Ishikawa (cell line): ENCODE data around the gene TBL1X.

Experiments
- CEBPB ChIP-seq: IDR thresholded peaks from 2 replicates; pipeline ENCODE4 v1.6.1; 2012
- CREB1 ChIP-seq: IDR thresholded peaks from 2 replicates; pipeline ENCODE4 v1.6.1; 2012; ENCODE audit warnings: low read depth
- EGR1 ChIP-seq: IDR thresholded peaks from 2 replicates; pipeline ENCODE4 v1.6.1; 2012
- EP300 ChIP-seq: IDR thresholded peaks from 2 replicates; pipeline ENCODE4 v1.6.1; 2012; ENCODE audit warnings: borderline replicate concordance
- FOXM1 ChIP-seq: IDR thresholded peaks from 2 replicates; pipeline ENCODE4 v1.6.1; 2012; ENCODE audit warnings: low read depth, borderline replicate concordance
- MAX ChIP-seq: IDR thresholded peaks from 2 replicates; pipeline ENCODE4 v1.6.1; 2012
- NFIC ChIP-seq: IDR thresholded peaks from 2 replicates; pipeline ENCODE4 v1.6.1; 2012
- RAD21 ChIP-seq: IDR thresholded peaks from 2 replicates; pipeline ENCODE4 v1.6.1; 2012; ENCODE audit warnings: low read depth
- REST ChIP-seq: IDR thresholded peaks from 2 replicates; pipeline ENCODE4 v1.6.1; 2012; ENCODE audit warnings: low read depth, mild to moderate bottlenecking
- TAF1 ChIP-seq: IDR thresholded peaks from 2 replicates; pipeline ENCODE4 v1.6.1; 2012; ENCODE audit warnings: low read depth, mild to moderate bottlenecking
- TCF12 ChIP-seq: IDR thresholded peaks from 2 replicates; pipeline ENCODE4 v1.6.1; 2012; ENCODE audit warnings: low read depth
- TEAD4 ChIP-seq: IDR thresholded peaks from 2 replicates; pipeline ENCODE4 v1.6.1; 2012
- YY1 ChIP-seq: IDR thresholded peaks from 2 replicates; pipeline ENCODE4 v1.6.1; 2012; ENCODE audit warnings: low read depth
- ZBTB7A ChIP-seq: IDR thresholded peaks from 2 replicates; pipeline ENCODE4 v1.6.1; 2012; ENCODE audit warnings: low read depth
- TF ChIP-seq, protein P1 (sequence below): IDR thresholded peaks from 2 replicates; pipeline ENCODE4 v1.6.1; 2012

TBL1X gene

DNA sequence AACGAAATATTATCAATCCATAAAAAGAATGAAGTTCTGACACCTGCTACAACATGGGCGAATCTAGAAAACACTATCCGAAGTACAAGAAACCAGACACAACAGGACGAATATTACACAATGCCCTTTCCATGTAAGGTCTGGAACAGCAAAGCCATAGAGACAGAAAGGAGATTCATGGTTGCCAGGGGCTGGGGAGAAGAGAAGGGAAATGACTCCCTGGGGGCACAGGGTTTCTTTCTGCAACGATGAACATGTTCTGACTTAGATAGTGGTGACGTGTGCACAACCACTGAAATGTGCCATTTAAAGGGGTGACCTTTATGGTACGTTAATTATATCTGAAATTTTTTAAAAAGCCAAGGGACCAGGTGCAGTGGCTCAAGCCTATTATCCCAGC lies 272.5 kb downstream of the TBL1X start:
- TF ChIP-seq NFIC (no peak), FOXM1 (no peak), EGR1 (no peak), MAX (no peak), EP300 (no peak), TCF12 (no peak), REST (no peak), YY1 (no peak), ZBTB7A (no peak), CREB1 (no peak), TEAD4 (no peak), CEBPB (no peak), TAF1 (no peak), RAD21 (no peak)
- TF ChIP-seq, protein P1, sequence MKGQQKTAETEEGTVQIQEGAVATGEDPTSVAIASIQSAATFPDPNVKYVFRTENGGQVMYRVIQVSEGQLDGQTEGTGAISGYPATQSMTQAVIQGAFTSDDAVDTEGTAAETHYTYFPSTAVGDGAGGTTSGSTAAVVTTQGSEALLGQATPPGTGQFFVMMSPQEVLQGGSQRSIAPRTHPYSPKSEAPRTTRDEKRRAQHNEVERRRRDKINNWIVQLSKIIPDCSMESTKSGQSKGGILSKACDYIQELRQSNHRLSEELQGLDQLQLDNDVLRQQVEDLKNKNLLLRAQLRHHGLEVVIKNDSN = no peak

GRCh38 chrX:9738151-9738550 lies 273.3 kb downstream of the TBL1X start:
- TF ChIP-seq RAD21 (no peak), TCF12 (no peak)

GRCh38 chrX:9739130-9739529 lies 274.3 kb downstream of the TBL1X start:
- TF ChIP-seq YY1 (no peak), TEAD4 (no peak), CEBPB (no peak), REST (no peak), ZBTB7A (no peak), MAX (no peak), CREB1 (no peak), EP300 (no peak), FOXM1 (no peak), TAF1 (no peak), EGR1 (no peak)

GRCh38 chrX:9745417-9746115 lies 280.7 kb downstream of the TBL1X start:
- TF ChIP-seq TEAD4 = no peak

- TF ChIP-seq EP300 (no peak), ZBTB7A (no peak), REST (no peak), TCF12 (no peak), EGR1 (no peak), CEBPB (no peak), YY1 (no peak), CREB1 (no peak), TAF1 (no peak), TEAD4 (no peak), RAD21 (no peak), NFIC (no peak), MAX (no peak), FOXM1 (no peak)
- TF ChIP-seq, protein P1 = no peak
Observed at GRCh38 chrX:9746148-9746888, 281.5 kb downstream of the TBL1X start.
